T-helper 22 cell (primary cell): ENCODE measurements around the gene CFAP97D2.
"Not testable (repeated sequence)": the region's sequence is repeated elsewhere in the genome, so short reads cannot be mapped to it uniquely, and the experiment has no call there.

Experiments used
- DNase-seq: peaks from one replicate; pipeline ENCODE4 v3.0.0-alpha.2; 2020; ENCODE audit warnings: low read depth

Gene CFAP97D2

GRCh38 chr13:114179087-114179658 is at the start of gene CFAP97D2:
TSS of gene CFAP97D2 (plus strand) at chr13:114179257. CDS start at chr13:114179331, 74 bp downstream.
- DNase-seq: no peak

- no peak for DNase-seq
These were observed 49.4 kb upstream of the CFAP97D2 start for GRCh38 chr13:114129649-114130062.

- DNase-seq: no peak
These were observed 48.8 kb upstream of the CFAP97D2 start for GRCh38 chr13:114130131-114130836.

GRCh38 chr13:114130837-114131582 is 48.0 kb upstream of the CFAP97D2 start:
- DNase-seq: peak; percentile 69

GRCh38 chr13:114131583-114132418 is 47.3 kb upstream of the CFAP97D2 start:
- no peak for DNase-seq

GRCh38 chr13:114132419-114133121 is 46.5 kb upstream of the CFAP97D2 start, which contains the start of gene RASA3:
TSS of gene RASA3 (minus strand) at chr13:114132623. CDS start at chr13:114132489, 134 bp downstream.
- peak; percentile 65 for DNase-seq

GRCh38 chr13:114133126-114133525 is 45.9 kb upstream of the CFAP97D2 start:
- not testable (repeated sequence) for DNase-seq

GRCh38 chr13:114133552-114133951 is 45.5 kb upstream of the CFAP97D2 start:
- not testable (repeated sequence) for DNase-seq

- no peak for DNase-seq
These were observed 44.7 kb upstream of the CFAP97D2 start for GRCh38 chr13:114134111-114134943.

GRCh38 chr13:114134944-114135610 is 44.0 kb upstream of the CFAP97D2 start:
- no peak for DNase-seq

GRCh38 chr13:114135731-114136171 is 43.3 kb upstream of the CFAP97D2 start:
- no peak for DNase-seq

GRCh38 chr13:114136576-114136975 is 42.5 kb upstream of the CFAP97D2 start:
- DNase-seq: no peak

GRCh38 chr13:114140131-114140905 is 38.7 kb upstream of the CFAP97D2 start:
- DNase-seq: no peak

- no peak for DNase-seq
These were observed 38.2 kb upstream of the CFAP97D2 start for GRCh38 chr13:114140906-114141250.

GRCh38 chr13:114141261-114141996 is 37.6 kb upstream of the CFAP97D2 start:
- DNase-seq: no peak

GRCh38 chr13:114142137-114142550 is 36.9 kb upstream of the CFAP97D2 start:
- DNase-seq: no peak

GRCh38 chr13:114142640-114143490 is 36.2 kb upstream of the CFAP97D2 start:
- DNase-seq: peak; percentile 71
